ENCODE data around the gene OTP. TPM values are rescaled to one million over a fixed set of nuclear protein-coding genes. Genes with fewer than 3 reads are reported as not detected.

OTP gene
- total RNA-seq, 4 donors from 2014 or later: not detected

- TF ChIP-seq CTCF (IDR thresholded peaks at IDR 0.05; ENCODE audit: low read depth): no peak
These were observed 17.1 kb downstream of the OTP start for GRCh38 chr5:77621440-77621839.

- TF ChIP-seq CTCF (IDR thresholded peaks at IDR 0.05; ENCODE audit: low read depth): no peak
These were observed 18.1 kb downstream of the OTP start for GRCh38 chr5:77620405-77620804.

DNA sequence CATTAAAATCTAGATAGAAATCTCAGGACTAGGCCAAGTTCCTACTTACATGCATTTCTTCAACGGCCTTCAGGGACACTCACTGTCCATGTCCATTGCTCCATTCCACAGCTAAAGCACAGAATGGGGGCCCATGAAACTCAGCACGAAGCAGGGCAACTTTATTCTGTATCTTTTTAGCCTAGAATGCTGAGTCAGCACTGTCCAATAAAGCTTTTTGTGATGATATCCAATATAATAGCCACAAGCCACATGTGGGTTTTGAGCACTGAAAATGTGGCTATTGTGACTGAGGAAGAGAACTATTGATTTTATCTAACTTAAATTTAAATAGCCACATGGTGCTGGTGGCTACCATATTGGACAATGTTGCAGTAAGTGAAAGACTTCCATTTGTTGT, 21.6 kb downstream of the OTP start:
- TF ChIP-seq CTCF (IDR thresholded peaks at IDR 0.05; ENCODE audit: low read depth): no peak

GRCh38 chr5:77607324-77607723, 31.2 kb downstream of the OTP start:
- TF ChIP-seq CTCF (IDR thresholded peaks at IDR 0.05; ENCODE audit: low read depth): no peak

GRCh38 chr5:77606279-77606678, 32.2 kb downstream of the OTP start:
- TF ChIP-seq CTCF (IDR thresholded peaks at IDR 0.05; ENCODE audit: low read depth): no peak

DNA sequence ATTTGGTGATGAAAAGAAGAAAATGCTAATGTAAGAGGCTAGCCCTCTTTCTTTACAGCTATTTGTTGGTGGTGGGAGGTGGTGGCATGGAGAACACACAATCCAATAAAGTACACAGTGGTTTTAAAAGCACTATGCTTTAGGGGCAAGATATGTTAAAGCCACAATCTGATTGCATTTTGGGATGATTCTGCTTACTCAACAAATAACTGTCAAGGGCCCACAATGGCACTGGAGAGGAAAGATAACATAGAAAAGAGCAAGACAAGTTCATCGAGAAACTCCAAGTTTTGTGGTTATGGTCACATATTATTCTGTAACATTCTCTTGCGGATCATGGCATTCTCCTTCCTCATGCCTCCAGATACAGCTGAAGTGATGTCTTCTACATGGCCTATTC, 38.8 kb downstream of the OTP start:
- TF ChIP-seq CTCF (IDR thresholded peaks at IDR 0.05; ENCODE audit: low read depth): no peak

DNA sequence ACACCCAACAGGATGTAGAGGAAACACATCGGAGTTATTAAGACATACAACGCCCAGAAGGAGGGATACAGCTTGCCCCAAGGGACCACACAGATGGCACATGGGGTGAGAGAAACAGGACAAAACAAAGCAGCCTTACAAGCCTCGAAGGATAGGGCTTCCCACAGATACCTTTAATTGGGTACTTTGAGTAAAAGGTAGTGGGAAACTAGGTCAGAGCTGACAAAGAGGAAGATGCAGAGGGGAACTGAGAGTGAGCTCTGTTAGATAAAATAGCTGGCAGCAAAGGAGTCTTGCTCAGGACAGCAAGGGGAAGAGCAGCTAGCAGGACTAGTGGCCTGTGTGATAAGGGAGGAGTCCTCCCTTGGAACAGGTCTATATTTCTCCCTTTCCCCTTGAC, 48.2 kb downstream of the OTP start:
- no peak for TF ChIP-seq CTCF (IDR thresholded peaks at IDR 0.05; ENCODE audit: low read depth)
